ENCODE results near the gene C11orf98.
A peak's percentile ranks its signal among the peaks of the same experiment; 100 is the strongest.

The C11orf98 gene

DNA sequence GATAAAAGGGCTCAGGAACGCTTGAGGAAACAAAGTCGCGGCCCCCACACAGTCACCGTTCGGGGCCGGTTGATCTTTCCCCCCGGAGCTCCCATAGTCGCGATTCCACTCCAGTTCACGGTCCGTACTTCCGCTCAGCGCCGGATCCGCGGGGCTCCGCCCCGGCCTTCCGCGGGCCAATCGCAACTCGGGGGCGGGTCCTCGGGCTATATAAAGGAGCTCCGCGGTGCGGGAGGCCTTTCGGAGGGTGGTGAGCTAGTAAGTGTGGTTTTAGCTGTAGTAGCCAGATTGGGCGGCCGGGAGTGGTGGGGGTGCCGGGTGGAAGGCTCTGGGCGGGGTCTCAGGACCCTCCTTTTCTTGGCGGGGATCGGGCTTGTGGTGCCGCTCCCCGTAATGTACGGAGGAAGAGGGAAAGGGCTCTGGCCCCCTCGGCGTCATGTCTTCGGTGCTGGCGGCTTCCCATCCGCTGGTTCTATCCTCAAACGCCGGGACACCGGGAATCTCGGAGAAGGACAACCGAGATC, at the start of gene C11orf98, which contains the start of gene CSKMT:
Gene C11orf98 (minus strand): TSS at position 136 of the 524 bp plus-strand sequence. CDS start 41 bp downstream, at position 95.
Gene CSKMT (plus strand): TSS at position 238 of the 524 bp plus-strand sequence. CDS start 568 bp downstream, outside the sequence.
- peak; percentile 85 for DNase-seq (ENCODE audit: extremely low read depth, low read depth)
- TF ChIP-seq CTCF (IDR thresholded peaks at IDR 0.05; ENCODE audit: low read depth, low read length) = no peak

DNA sequence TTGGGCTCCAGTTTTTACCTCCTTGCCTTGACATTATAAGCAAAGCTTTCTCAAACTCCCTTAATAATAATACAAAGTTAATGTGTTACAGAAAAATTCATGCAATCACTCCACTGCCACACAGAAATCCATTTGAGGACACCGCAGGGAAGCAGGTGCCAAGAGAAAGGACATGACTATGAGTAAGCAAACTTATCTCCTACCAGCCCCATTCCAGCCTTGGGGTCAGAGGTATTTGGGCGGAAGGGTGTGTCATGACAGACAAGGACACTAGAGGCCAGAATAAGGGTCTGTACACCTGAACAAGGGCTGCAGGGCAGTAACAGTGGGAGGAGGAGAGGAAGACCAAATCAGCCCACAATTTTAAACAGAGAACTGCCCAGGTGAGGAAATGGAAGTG, 48.3 kb upstream of the C11orf98 start:
- no peak for DNase-seq (ENCODE audit: extremely low read depth, low read depth)
- TF ChIP-seq CTCF (IDR thresholded peaks at IDR 0.05; ENCODE audit: low read depth, low read length) = no peak

- no peak for DNase-seq (ENCODE audit: extremely low read depth, low read depth)
These were observed 47.9 kb upstream of the C11orf98 start for GRCh38 chr11:62712861-62713260.

GRCh38 chr11:62712276-62712812, 47.3 kb upstream of the C11orf98 start:
- TF ChIP-seq CTCF (IDR thresholded peaks at IDR 0.05; ENCODE audit: low read depth, low read length) = no peak

More at GRCh38 chr11:62712861-62713260, 47.9 kb upstream of the C11orf98 start:
- no peak for TF ChIP-seq CTCF (IDR thresholded peaks at IDR 0.05; ENCODE audit: low read depth, low read length)

GRCh38 chr11:62710001-62710345, 45.0 kb upstream of the C11orf98 start:
- no peak for TF ChIP-seq CTCF (IDR thresholded peaks at IDR 0.05; ENCODE audit: low read depth, low read length)
- no peak for DNase-seq (ENCODE audit: extremely low read depth, low read depth)

More at GRCh38 chr11:62712276-62712812, 47.3 kb upstream of the C11orf98 start:
- DNase-seq (ENCODE audit: extremely low read depth, low read depth) = no peak

GRCh38 chr11:62709247-62710000, 44.4 kb upstream of the C11orf98 start:
- TF ChIP-seq CTCF (IDR thresholded peaks at IDR 0.05; ENCODE audit: low read depth, low read length) = no peak; the same call in none of the 2 replicates
- DNase-seq (ENCODE audit: extremely low read depth, low read depth) = peak; percentile 92

DNA sequence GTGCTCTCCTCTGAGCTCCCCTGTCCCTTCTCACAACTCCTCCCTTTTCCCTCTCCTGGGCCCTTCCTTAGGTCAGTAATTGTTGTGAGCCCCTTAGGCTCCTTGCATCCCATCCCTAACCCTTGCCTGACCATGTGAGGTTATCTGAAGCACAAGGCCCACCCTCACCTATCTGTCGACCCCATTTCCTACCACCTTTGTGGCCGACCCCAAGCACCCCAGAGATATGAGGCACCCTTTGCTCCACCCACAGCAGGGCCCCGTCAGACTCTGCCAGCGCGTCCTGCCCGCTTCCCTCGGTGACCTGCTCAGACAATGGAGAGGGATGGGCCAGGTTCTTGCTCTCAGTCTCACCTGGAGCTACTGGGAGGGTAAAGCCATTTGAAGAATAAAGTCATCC, 43.8 kb upstream of the C11orf98 start:
- TF ChIP-seq CTCF (IDR thresholded peaks at IDR 0.05; ENCODE audit: low read depth, low read length) = no peak
- DNase-seq (ENCODE audit: extremely low read depth, low read depth) = no peak

All from AG09319 (cell line).